ENCODE measurements around the gene RIOK3.

RIOK3 gene

DNA sequence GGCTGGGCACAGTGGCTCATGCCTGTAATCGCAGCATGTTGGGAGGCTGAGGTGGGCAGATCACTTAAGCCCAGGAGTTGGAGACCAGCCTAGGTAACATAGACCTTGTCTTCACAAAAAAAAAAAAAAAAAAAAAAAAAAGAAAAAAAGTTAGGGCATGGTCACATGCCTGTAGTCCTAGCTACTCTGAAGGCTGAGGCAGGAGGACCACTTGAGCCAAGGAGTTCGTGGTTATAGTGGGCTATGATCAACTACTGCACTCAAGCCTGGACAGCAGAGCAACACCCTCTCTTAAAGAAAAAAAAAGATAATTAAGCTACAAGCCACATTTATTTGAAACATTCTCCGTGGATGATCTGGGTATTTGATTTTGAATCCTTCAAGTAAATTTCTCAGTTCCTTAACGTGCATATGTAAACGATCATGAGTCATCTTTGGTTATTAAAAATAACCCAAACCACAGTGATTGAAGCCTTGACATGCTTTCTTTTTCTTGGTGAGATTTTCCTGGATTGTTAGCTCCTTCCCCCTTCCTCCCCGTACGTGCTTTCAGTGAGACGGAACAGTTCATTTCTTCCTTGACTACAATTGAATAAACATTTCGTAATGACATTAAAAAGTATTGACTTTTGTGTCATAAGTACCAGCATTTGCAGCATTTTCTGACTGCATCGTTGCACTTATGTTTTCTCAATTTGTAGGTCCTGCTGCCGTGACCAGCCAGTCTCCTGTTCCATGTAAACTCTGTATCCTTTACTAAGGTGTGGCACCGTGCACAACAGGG lies 70.5 kb downstream of the RIOK3 start:
- intact Hi-C loops (cut with DNase I), result no loop called here
- DNase-seq, result no peak

DNA sequence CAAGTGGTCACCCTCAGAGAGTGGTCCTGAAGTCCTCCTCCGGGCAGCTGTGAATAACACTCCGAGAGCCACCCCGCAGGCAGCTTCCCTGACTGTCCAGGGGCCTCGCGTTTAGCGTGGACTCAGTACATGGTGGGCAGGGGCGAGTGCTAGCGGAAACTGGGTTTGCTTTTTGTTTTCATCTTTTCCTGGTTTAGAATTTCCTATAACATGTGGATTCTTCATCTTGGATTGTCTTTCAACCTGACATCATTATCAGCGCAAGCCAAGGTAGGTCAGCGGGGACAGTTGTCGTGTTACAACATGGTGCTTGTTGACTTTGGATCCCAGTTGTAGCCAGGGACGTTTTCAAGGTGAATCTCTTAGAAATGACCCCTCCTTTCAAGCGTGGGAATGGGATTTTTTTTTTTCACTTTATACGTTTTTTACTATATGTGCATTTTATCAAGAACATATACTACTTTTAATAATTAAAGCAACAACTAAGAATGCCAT lies 71.2 kb downstream of the RIOK3 start:
- intact Hi-C loops (cut with DNase I), result no loop called here
- no peak for DNase-seq

DNA sequence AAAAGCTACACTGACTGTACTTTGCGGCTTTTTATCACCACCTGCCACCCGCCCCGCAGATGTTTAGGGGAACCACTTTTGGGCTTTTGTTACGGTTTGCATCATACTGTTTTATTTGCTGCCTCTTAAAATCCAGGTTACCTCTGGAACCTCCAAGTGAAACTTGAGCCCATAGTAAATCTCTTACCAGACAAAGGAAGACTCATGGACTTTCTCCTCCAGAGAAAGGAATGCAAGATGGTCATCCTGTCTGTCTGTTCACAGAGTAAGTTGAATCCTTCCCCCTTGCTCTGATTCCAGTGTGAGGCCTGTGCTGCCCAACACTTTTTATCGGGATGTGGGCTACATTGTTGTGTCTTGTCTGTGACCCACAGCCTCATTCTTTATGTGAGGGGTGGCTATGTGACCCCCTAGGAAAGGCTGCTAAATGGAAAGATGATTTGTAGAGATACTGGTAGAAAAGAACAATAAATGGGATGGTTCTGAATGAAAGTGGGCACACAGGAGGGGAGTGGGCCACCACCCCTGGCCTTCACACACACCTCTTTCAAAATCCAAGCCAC lies 73.5 kb downstream of the RIOK3 start:
- DNase-seq, result no peak
- intact Hi-C loops (cut with DNase I), result no loop called here

DNA sequence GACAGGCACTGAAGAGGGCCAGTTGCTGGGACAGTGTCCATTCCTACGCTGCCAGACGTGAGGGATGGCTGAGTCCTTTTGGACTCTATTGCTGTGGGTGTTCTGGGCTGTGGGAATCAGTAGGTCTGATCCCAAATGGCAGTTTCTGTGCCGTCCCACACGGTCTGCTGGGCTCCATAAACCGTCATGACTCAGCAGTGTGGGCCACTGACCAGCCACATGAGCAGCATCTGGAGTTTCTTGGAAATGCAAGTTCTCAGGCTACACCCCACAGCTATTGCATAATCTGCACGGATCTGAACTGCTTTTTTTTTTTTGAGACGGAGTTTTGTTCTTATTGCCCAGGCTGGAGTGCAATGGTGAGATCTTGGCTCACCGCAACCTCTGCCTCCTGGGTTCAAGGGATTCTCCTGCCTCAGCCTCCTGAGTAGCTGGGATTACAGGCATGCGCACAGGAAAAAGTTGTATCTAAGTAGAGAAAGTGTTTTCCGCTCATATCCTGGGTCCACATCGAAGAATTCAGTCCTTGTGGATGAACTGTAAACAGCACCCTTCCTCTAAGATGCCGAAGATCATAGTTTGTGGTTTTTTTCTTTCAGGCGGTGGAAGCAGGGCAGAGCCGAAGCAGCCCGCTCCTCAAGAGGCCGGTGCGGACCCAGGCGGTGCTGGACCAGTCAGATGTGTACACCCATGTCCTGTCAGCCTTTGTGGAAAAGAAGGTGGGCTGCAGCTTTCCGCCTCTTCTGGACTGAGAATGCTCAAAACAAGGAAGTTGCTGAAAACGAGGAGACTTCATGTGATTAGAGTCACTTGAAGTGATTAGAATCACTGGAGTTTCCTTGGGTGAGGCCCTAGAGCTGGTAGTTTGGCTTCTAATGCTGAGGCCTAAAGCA lies 75.7 kb downstream of the RIOK3 start:
- no peak for DNase-seq
- intact Hi-C loops (cut with DNase I), result no loop called here

DNA sequence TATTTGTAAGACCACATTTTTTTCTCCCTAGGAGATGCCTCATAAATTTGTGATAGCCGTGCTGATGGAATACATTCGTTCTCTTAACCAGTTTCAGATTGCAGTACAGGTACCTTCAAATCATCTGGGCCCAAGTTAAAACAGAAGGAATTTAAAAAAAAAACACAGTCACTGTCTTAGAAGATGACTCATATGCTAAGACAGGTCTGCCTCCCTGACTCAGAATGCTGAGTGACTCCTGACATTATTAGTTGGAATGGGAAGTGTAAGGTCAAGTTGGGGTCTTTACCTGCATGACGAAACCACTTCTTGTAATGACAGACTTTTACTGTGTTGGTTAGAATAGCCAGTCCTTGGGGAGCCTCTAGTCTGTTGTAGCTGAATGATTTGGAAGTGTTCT lies 76.5 kb downstream of the RIOK3 start:
- intact Hi-C loops (cut with DNase I), result no loop called here
- no peak for DNase-seq

DNA sequence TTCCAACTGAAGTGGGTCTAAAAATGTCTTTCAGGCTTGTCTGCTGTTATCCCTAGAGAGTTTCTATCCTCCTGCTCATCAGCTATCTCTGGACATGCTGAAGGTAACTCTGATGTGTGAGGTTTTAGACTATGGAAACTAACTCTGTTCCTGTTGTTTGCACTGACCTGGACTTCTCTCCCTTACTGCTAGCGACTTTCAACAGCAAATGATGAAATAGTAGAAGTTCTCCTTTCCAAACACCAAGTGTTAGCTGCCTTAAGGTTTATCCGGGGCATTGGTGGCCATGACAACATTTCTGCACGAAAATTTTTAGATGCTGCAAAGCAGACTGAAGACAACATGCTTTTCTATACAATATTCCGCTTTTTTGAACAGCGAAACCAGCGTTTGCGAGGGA lies 77.1 kb downstream of the RIOK3 start:
- intact Hi-C loops (cut with DNase I), result no loop called here
- DNase-seq, result no peak

DNA sequence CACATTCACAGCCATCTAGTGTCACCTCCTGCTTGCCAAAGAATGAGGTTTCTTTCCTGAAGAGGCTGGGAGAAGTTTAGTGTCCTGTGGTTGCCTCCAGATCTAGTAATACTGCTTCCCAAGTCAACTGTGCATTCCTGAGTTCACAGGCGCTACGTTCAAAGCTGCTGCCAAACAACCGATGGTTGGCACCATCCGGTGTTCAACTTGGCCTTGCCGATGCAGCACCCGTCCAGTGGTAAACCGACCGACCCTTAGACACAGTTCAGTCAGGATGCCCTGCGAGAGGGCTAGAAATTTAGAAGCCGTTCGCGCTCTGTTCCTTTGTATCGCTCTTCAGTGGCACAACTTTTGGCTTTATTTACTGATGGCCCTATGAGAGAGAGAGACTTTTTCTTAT lies 78.8 kb downstream of the RIOK3 start:
- DNase-seq, result no peak
- intact Hi-C loops (cut with DNase I), result no loop called here
